Type B pancreatic cell (in vitro differentiated cells): ENCODE data around the gene STPG2. TPM values are rescaled to one million over a fixed set of nuclear protein-coding genes. Genes with fewer than 3 reads are reported as not detected.

Experiments used
- DNase-seq: peaks from one replicate; pipeline ENCODE4 v3.0.0; 2021; ENCODE audit warnings: mixed read lengths; ENCODE audit not compliant: unreplicated experiment; ENCODE audit errors: extremely low spot score
- H3K27ac Mint-ChIP-seq: 2 replicates; pipeline ENCODE4 v1.8.0; 2021; ENCODE audit warnings: mild to moderate bottlenecking, mixed read lengths
- H3K27me3 Mint-ChIP-seq: 2 replicates; pipeline ENCODE4 v1.8.0; 2021; ENCODE audit warnings: mixed read lengths
- H3K36me3 Mint-ChIP-seq: 2 replicates; pipeline ENCODE4 v1.8.0; 2021; ENCODE audit warnings: mixed read lengths
- H3K4me1 Mint-ChIP-seq: one replicate; pipeline ENCODE4 v1.8.0; 2021; ENCODE audit warnings: mixed read lengths; ENCODE audit not compliant: unreplicated experiment
- H3K4me3 Mint-ChIP-seq: 2 replicates; pipeline ENCODE4 v1.8.0; 2021; ENCODE audit warnings: mild to moderate bottlenecking, mixed read lengths
- H3K9me3 Mint-ChIP-seq: 2 replicates; pipeline ENCODE4 v1.8.0; 2021; ENCODE audit warnings: mixed read lengths
- CTCF ChIP-seq: fragments of 200-600 bp; sonication (generic); conservative IDR thresholded peaks from 2 replicates; pipeline ENCODE4 v1.5.0; 2021; ENCODE audit warnings: antibody characterized with exemption, mild to moderate bottlenecking
- total RNA-seq: library from RNA; stranded (reverse); gene quantifications from 2 replicates; pipeline ENCODE4 v1.2.1, GENCODE V29; 2021; ENCODE audit warnings: low replicate concordance

The STPG2 gene
- total RNA-seq, 1 donor from 2014 or later: 0.29 TPM

GRCh38 chr4:98150092-98150761, 7.0 kb upstream of the STPG2 start:
- DNase-seq: no peak
- Mint-ChIP-seq H3K27me3 (peaks cover 7% of the 10 kb centered on the region), H3K9me3 (no peaks in the 10 kb centered on the region), H3K36me3 (no peaks in the 10 kb centered on the region), H3K27ac (no peak overlapping the region), H3K4me3 (no peak overlapping the region), H3K4me1 (peaks cover 3% of the 10 kb centered on the region)
- peak; percentile 70 for TF ChIP-seq CTCF

- Mint-ChIP-seq H3K4me3 (no peak overlapping the region), H3K27ac (no peak overlapping the region), H3K27me3 (peaks cover 7% of the 10 kb centered on the region), H3K36me3 (no peaks in the 10 kb centered on the region), H3K4me1 (peaks cover 4% of the 10 kb centered on the region), H3K9me3 (no peaks in the 10 kb centered on the region)
- TF ChIP-seq CTCF: no peak
- DNase-seq: no peak
Measured at GRCh38 chr4:98148856-98149255, 5.6 kb upstream of the STPG2 start.

GRCh38 chr4:98126141-98126540, 17.1 kb downstream of the STPG2 start:
- Mint-ChIP-seq H3K9me3 (no peaks in the 10 kb centered on the region), H3K4me1 (no peaks in the 10 kb centered on the region), H3K27me3 (no peaks in the 10 kb centered on the region), H3K36me3 (no peaks in the 10 kb centered on the region), H3K27ac (no peak overlapping the region), H3K4me3 (no peak overlapping the region)
- no peak for TF ChIP-seq CTCF
- DNase-seq: no peak

GRCh38 chr4:98125585-98125984, 17.7 kb downstream of the STPG2 start:
- Mint-ChIP-seq H3K27me3 (no peaks in the 10 kb centered on the region), H3K9me3 (no peaks in the 10 kb centered on the region), H3K4me1 (no peaks in the 10 kb centered on the region), H3K4me3 (no peak overlapping the region), H3K36me3 (no peaks in the 10 kb centered on the region), H3K27ac (no peak overlapping the region)
- no peak for TF ChIP-seq CTCF
- DNase-seq: no peak

- Mint-ChIP-seq H3K9me3 (peaks cover 6% of the 10 kb centered on the region), H3K27me3 (peaks cover 3% of the 10 kb centered on the region), H3K4me1 (no peaks in the 10 kb centered on the region), H3K4me3 (no peak overlapping the region), H3K36me3 (no peaks in the 10 kb centered on the region), H3K27ac (no peak overlapping the region)
- no peak for TF ChIP-seq CTCF
- DNase-seq: no peak
Measured at GRCh38 chr4:98117363-98117762, 25.9 kb downstream of the STPG2 start.

- TF ChIP-seq CTCF: peak; percentile 48
- Mint-ChIP-seq H3K4me1 (no peaks in the 10 kb centered on the region), H3K27ac (no peak overlapping the region), H3K27me3 (peaks cover 5% of the 10 kb centered on the region), H3K4me3 (no peak overlapping the region), H3K9me3 (peaks cover 6% of the 10 kb centered on the region), H3K36me3 (no peaks in the 10 kb centered on the region)
- DNase-seq: no peak
Measured at GRCh38 chr4:98113012-98113411, 30.3 kb downstream of the STPG2 start.
